ENCODE results near the gene WARS2.

Gene WARS2

GRCh38 chr1:119034359-119034758 lies 106.1 kb downstream of the WARS2 start:
- Histone ChIP-seq H3K4me1 (ENCODE audit: insufficient read depth, insufficient read length) (no peaks in the 10 kb centered on the region), H3K4me3 (ENCODE audit: insufficient read length, low read depth) (no peak overlapping the region), H3K9me3 (ENCODE audit: insufficient read depth, low read length) (no peaks in the 10 kb centered on the region), H3K27me3 (ENCODE audit: insufficient read depth, insufficient read length) (no peaks in the 10 kb centered on the region), H3K36me3 (ENCODE audit: insufficient read depth, insufficient read length, low read length) (peaks cover 20% of the 10 kb centered on the region), H3K9ac (ENCODE audit: insufficient read length, low read depth) (no peak overlapping the region)
- no peak for TF ChIP-seq YY1 (IDR thresholded peaks at IDR 0.05; ENCODE audit: insufficient read depth, insufficient read length)
- TF ChIP-seq ZNF274 (IDR thresholded peaks at IDR 0.05; ENCODE audit: low read depth, low read length) = no peak
- TF ChIP-seq SUZ12 (IDR thresholded peaks at IDR 0.05; ENCODE audit: extremely low read depth, insufficient read depth, insufficient read length) = no peak
- DNase-seq (ENCODE audit: low read depth, low spot score) = no peak

DNA sequence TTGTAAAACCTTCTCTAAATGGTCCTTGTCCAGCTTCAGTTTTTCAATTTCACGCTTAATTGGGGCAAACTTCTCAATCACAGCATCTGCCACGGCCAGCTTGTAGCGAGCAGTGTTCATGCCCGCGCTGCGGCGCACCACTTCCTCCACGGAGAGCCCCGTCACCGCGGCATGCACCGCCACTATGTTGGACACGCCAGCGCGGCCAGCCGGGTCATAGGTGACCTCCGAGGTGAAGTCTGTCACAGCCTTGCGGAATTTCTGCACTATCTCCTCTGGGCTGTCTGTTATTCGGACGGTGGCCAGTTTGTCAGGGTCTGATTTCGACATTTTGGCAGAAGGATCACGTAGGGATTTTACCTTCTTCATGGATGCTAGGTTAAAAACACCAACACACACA lies 107.5 kb downstream of the WARS2 start:
- DNase-seq (ENCODE audit: low read depth, low spot score) = no peak
- Histone ChIP-seq H3K36me3 (ENCODE audit: insufficient read depth, insufficient read length, low read length) (peaks cover 22% of the 10 kb centered on the region), H3K4me3 (ENCODE audit: insufficient read length, low read depth) (no peak overlapping the region), H3K27me3 (ENCODE audit: insufficient read depth, insufficient read length) (no peaks in the 10 kb centered on the region), H3K4me1 (ENCODE audit: insufficient read depth, insufficient read length) (no peaks in the 10 kb centered on the region), H3K9ac (ENCODE audit: insufficient read length, low read depth) (no peak overlapping the region), H3K9me3 (ENCODE audit: insufficient read depth, low read length) (no peaks in the 10 kb centered on the region)
- TF ChIP-seq YY1 (IDR thresholded peaks at IDR 0.05; ENCODE audit: insufficient read depth, insufficient read length) (no peak), SUZ12 (IDR thresholded peaks at IDR 0.05; ENCODE audit: extremely low read depth, insufficient read depth, insufficient read length) (no peak), ZNF274 (IDR thresholded peaks at IDR 0.05; ENCODE audit: low read depth, low read length) (no peak)

DNA sequence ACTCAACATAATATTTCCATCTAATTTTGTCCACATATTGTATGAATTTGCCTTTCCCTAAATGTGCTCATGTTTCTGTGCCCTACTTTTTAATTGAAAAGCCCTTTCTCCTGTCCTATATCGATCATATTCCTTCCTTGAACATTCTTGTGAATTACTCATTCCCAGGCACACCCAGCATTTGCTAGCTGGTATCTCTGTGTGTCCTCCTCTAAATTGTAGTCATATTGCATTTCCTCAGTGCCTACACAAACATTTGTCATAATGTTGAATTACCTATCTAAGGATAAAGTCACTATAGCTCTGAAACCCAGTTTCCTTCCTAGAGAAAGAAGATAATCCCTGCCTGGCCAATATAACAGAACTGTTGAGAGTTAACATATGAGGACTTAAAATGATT lies 112.7 kb downstream of the WARS2 start:
- Histone ChIP-seq H3K36me3 (ENCODE audit: insufficient read depth, insufficient read length, low read length) (peaks cover 13% of the 10 kb centered on the region), H3K4me1 (ENCODE audit: insufficient read depth, insufficient read length) (no peaks in the 10 kb centered on the region), H3K9ac (ENCODE audit: insufficient read length, low read depth) (no peak overlapping the region), H3K4me3 (ENCODE audit: insufficient read length, low read depth) (no peak overlapping the region), H3K27me3 (ENCODE audit: insufficient read depth, insufficient read length) (no peaks in the 10 kb centered on the region), H3K9me3 (ENCODE audit: insufficient read depth, low read length) (no peaks in the 10 kb centered on the region)
- TF ChIP-seq SUZ12 (IDR thresholded peaks at IDR 0.05; ENCODE audit: extremely low read depth, insufficient read depth, insufficient read length) (no peak), ZNF274 (IDR thresholded peaks at IDR 0.05; ENCODE audit: low read depth, low read length) (no peak), YY1 (IDR thresholded peaks at IDR 0.05; ENCODE audit: insufficient read depth, insufficient read length) (no peak)
- DNase-seq (ENCODE audit: low read depth, low spot score) = no peak

DNA sequence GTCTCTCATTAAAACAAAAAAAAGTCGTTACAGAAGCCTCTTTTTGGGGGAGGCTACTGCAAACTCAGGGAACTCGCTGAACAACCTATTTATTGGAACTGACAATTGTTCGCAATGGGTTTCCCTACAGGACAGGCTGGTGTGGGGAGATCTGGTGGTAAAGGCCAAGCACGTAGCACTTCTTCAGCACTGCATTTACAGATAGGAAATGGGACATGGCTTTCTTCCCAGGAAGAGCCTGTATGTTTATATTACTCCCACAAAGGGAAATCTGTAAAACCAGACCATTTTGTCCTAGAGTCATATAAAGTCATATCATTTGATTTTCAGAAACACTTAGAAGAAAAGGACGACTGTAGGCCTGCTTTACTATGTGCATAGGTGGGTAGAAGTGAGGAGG lies 113.5 kb downstream of the WARS2 start:
- DNase-seq (ENCODE audit: low read depth, low spot score) = no peak
- Histone ChIP-seq H3K4me1 (ENCODE audit: insufficient read depth, insufficient read length) (no peaks in the 10 kb centered on the region), H3K36me3 (ENCODE audit: insufficient read depth, insufficient read length, low read length) (peaks cover 8% of the 10 kb centered on the region), H3K4me3 (ENCODE audit: insufficient read length, low read depth) (no peak overlapping the region), H3K9ac (ENCODE audit: insufficient read length, low read depth) (no peak overlapping the region), H3K27me3 (ENCODE audit: insufficient read depth, insufficient read length) (no peaks in the 10 kb centered on the region), H3K9me3 (ENCODE audit: insufficient read depth, low read length) (no peaks in the 10 kb centered on the region)
- no peak for TF ChIP-seq YY1 (IDR thresholded peaks at IDR 0.05; ENCODE audit: insufficient read depth, insufficient read length)
- no peak for TF ChIP-seq SUZ12 (IDR thresholded peaks at IDR 0.05; ENCODE audit: extremely low read depth, insufficient read depth, insufficient read length)
- no peak for TF ChIP-seq ZNF274 (IDR thresholded peaks at IDR 0.05; ENCODE audit: low read depth, low read length)

DNA sequence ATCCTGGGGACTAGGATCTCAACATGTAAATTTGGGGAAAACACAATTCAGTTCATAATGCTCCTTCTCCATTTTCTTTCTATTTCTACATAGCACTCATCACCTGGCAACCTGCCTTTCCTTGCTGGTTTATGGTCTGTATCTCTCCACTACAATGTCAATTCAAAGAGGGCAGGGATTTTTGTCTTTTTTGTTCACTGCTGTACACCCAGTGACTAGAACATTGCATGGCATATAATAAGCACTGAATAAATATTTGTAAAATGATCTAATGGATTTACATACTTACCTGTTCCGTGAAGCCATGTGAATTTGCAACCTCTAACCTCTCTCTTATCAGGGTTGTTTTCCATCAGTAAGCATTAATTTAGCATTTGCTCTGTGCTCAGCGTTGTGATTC lies 124.9 kb downstream of the WARS2 start:
- no peak for TF ChIP-seq SUZ12 (IDR thresholded peaks at IDR 0.05; ENCODE audit: extremely low read depth, insufficient read depth, insufficient read length)
- TF ChIP-seq ZNF274 (IDR thresholded peaks at IDR 0.05; ENCODE audit: low read depth, low read length) = no peak
- no peak for TF ChIP-seq YY1 (IDR thresholded peaks at IDR 0.05; ENCODE audit: insufficient read depth, insufficient read length)

DNA sequence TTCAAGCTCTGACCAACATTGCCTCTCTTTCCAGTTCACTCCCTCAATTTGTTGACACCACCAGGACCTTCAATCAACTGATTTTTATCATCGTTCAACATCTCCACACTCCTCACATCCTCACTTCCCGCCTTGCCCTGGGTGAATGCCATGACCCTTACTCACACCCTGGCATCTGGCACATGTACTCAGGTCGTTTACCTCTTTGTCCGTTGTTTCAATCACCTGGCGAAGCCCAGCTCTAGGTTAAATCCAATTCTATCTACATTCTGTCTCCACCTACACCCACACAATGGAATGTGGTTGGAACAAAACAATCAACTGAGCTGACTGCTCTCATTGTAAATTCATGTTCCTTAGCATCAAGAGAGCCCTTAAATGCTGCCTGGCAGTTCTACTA lies 128.1 kb downstream of the WARS2 start:
- peaks cover 11% of the 10 kb centered on the region for H3K27me3 ChIP-seq (ENCODE audit: insufficient read depth, insufficient read length)
- no peaks in the 10 kb centered on the region for H3K4me1 ChIP-seq (ENCODE audit: insufficient read depth, insufficient read length)
- no peak overlapping the region for H3K9ac ChIP-seq (ENCODE audit: insufficient read length, low read depth)
- no peak overlapping the region for H3K4me3 ChIP-seq (ENCODE audit: insufficient read length, low read depth)
- no peak for TF ChIP-seq SUZ12 (IDR thresholded peaks at IDR 0.05; ENCODE audit: extremely low read depth, insufficient read depth, insufficient read length)
- no peak for TF ChIP-seq YY1 (IDR thresholded peaks at IDR 0.05; ENCODE audit: insufficient read depth, insufficient read length)
- no peak for TF ChIP-seq ZNF274 (IDR thresholded peaks at IDR 0.05; ENCODE audit: low read depth, low read length)
- H3K9me3 ChIP-seq (ENCODE audit: insufficient read depth, low read length) = peaks cover 17% of the 10 kb centered on the region; the same call in 1 of the 2 replicates
- DNase-seq (ENCODE audit: low read depth, low spot score) = no peak
- no peaks in the 10 kb centered on the region for H3K36me3 ChIP-seq (ENCODE audit: insufficient read depth, insufficient read length, low read length)

More for the DNA sequence above, 124.9 kb downstream of the WARS2 start:
- H3K36me3 ChIP-seq (ENCODE audit: insufficient read depth, insufficient read length, low read length) = no peaks in the 10 kb centered on the region
- H3K27me3 ChIP-seq (ENCODE audit: insufficient read depth, insufficient read length) = no peaks in the 10 kb centered on the region
- H3K4me3 ChIP-seq (ENCODE audit: insufficient read length, low read depth) = no peak overlapping the region
- H3K4me1 ChIP-seq (ENCODE audit: insufficient read depth, insufficient read length) = no peaks in the 10 kb centered on the region
- H3K9me3 ChIP-seq (ENCODE audit: insufficient read depth, low read length) = peaks cover 40% of the 10 kb centered on the region
- no peak for DNase-seq (ENCODE audit: low read depth, low spot score)
- H3K9ac ChIP-seq (ENCODE audit: insufficient read length, low read depth) = no peak overlapping the region

DNA sequence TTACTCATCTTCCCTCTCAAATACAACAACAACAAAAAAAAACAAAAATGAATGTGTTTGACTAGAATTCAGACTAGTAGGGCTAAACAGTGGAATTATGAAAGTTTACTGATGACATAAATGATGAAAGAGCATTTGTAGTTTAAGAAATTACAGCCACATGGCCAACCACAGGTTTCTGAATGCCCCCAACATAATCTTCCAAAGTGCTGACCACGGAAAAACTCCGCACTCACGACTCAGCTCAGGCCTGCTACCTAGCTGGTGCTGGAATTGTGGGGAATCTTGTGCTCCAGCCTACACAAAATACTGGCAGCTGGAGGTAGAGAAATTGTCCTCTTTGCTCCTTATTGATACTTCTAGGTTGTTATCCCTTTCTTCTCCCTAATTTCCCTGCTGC lies 128.7 kb downstream of the WARS2 start:
- no peak for TF ChIP-seq SUZ12 (IDR thresholded peaks at IDR 0.05; ENCODE audit: extremely low read depth, insufficient read depth, insufficient read length)
- TF ChIP-seq ZNF274 (IDR thresholded peaks at IDR 0.05; ENCODE audit: low read depth, low read length) = no peak
- TF ChIP-seq YY1 (IDR thresholded peaks at IDR 0.05; ENCODE audit: insufficient read depth, insufficient read length) = no peak
- DNase-seq (ENCODE audit: low read depth, low spot score) = no peak
- Histone ChIP-seq H3K4me1 (ENCODE audit: insufficient read depth, insufficient read length) (no peaks in the 10 kb centered on the region), H3K36me3 (ENCODE audit: insufficient read depth, insufficient read length, low read length) (no peaks in the 10 kb centered on the region), H3K27me3 (ENCODE audit: insufficient read depth, insufficient read length) (peaks cover 17% of the 10 kb centered on the region), H3K4me3 (ENCODE audit: insufficient read length, low read depth) (no peak overlapping the region), H3K9me3 (ENCODE audit: insufficient read depth, low read length) (peaks cover 11% of the 10 kb centered on the region; the same call in 1 of the 2 replicates), H3K9ac (ENCODE audit: insufficient read length, low read depth) (no peak overlapping the region)
